ENCODE measurements around the gene TM4SF18.

DNA sequence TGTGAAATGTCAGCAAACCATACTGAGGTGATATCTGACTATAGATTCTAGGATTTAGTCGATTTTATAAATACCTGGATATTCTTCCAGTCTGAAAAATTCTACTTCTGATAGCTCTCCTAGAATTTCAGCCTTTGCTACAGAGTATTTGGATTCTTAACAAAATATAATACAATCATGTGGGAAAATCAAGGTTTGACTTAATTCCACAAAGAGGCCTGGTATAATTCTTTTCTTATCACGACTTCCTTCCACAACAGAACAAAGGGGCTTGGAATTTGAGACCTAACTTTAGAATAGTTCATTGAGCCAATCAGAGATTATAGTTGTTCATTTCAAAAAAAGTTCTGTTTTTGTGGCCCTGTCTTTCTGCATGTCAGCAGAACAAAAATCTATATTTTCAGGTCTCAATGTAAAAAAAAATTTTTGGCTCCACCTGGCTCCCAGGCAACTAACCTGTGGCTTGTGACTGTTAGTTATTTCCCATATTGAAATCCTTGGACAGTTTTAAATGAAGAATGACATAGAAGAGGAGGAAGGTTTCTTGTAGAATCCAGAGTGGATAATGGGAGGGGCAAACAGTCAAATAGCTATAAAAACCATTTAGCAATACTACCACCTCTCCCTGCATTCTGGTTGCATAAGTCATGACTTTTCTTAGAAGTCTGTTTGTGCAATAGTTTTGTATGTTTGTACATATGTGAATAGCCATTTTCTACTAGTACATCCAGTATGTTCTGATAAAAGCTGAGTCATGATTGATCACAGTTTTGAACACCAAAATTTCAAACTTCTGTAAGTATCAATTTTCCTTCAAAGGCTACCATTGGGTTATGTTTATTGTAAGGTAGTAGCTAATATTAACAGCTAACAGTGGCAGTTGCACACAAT lies 40.0 kb upstream of the TM4SF18 start:
- TF ChIP-seq, protein P1, sequence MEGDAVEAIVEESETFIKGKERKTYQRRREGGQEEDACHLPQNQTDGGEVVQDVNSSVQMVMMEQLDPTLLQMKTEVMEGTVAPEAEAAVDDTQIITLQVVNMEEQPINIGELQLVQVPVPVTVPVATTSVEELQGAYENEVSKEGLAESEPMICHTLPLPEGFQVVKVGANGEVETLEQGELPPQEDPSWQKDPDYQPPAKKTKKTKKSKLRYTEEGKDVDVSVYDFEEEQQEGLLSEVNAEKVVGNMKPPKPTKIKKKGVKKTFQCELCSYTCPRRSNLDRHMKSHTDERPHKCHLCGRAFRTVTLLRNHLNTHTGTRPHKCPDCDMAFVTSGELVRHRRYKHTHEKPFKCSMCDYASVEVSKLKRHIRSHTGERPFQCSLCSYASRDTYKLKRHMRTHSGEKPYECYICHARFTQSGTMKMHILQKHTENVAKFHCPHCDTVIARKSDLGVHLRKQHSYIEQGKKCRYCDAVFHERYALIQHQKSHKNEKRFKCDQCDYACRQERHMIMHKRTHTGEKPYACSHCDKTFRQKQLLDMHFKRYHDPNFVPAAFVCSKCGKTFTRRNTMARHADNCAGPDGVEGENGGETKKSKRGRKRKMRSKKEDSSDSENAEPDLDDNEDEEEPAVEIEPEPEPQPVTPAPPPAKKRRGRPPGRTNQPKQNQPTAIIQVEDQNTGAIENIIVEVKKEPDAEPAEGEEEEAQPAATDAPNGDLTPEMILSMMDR (conservative IDR thresholded peaks at IDR 0.05; ENCODE audit: low read depth in 2 of 2) = no peak
- TF ChIP-seq POLR2AphosphoS5 (IDR thresholded peaks at IDR 0.05; ENCODE audit: low read depth) (no peak), STAT1 (IDR thresholded peaks at IDR 0.05; ENCODE audit: unreplicated experiment) (no peak), CREB1 (CRISPR knock-in tag; IDR thresholded peaks at IDR 0.05; ENCODE audit: low read depth) (no peak), EZH2phosphoT487 (IDR thresholded peaks at IDR 0.05; ENCODE audit: unreplicated experiment) (no peak), EZH2 (IDR thresholded peaks at IDR 0.05; ENCODE audit: low read depth, unreplicated experiment) (no peak), REST (IDR thresholded peaks at IDR 0.05; ENCODE audit: unreplicated experiment) (no peak), NANOG (IDR thresholded peaks at IDR 0.05; ENCODE audit: borderline replicate concordance) (no peak), ZNF114 (CRISPR knock-in tag; IDR thresholded peaks at IDR 0.05) (no peak), JUNB (IDR thresholded peaks at IDR 0.05; ENCODE audit: unreplicated experiment) (no peak), ZNF331 (CRISPR knock-in tag; IDR thresholded peaks at IDR 0.05; ENCODE audit: low read depth) (no peak), ZNF462 (CRISPR knock-in tag; IDR thresholded peaks at IDR 0.05) (no peak)
- TF ChIP-seq, protein P2, sequence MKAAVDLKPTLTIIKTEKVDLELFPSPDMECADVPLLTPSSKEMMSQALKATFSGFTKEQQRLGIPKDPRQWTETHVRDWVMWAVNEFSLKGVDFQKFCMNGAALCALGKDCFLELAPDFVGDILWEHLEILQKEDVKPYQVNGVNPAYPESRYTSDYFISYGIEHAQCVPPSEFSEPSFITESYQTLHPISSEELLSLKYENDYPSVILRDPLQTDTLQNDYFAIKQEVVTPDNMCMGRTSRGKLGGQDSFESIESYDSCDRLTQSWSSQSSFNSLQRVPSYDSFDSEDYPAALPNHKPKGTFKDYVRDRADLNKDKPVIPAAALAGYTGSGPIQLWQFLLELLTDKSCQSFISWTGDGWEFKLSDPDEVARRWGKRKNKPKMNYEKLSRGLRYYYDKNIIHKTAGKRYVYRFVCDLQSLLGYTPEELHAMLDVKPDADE (IDR thresholded peaks at IDR 0.05) = no peak
